Gastroesophageal sphincter (tissue), 4 donors: ENCODE data around the gene PLCB1. TPM values are rescaled to one million over a fixed set of nuclear protein-coding genes. Genes with fewer than 3 reads are reported as not detected.
"Not testable (repeated sequence)": the region's sequence is repeated elsewhere in the genome, so short reads cannot be mapped to it uniquely, and the experiment has no call there.

Experiments
- ATAC-seq: fragments of 150-250 bp; one replicate; pipeline ENCODE4 v1.9.1; 2016; ENCODE audit warnings: mild to moderate bottlenecking, moderate library complexity
- H3K27ac ChIP-seq, 4 donors: fragments of 200-600 bp; sonication (generic) in 3 of 4; 1 replicate in 3 of 4; 2 replicates in 1 of 4; pipeline ENCODE4 v1.5.1; 2016 to 2019
- H3K27me3 ChIP-seq: fragments of 200-600 bp; sonication (generic); one replicate; pipeline ENCODE4 v1.5.1; 2019
- H3K36me3 ChIP-seq, 2 donors: fragments of 200-600 bp; sonication (generic); one replicate each; pipeline ENCODE4 v1.5.1; 2019; ENCODE audit warnings: control low read depth in 1 of 2
- H3K4me1 ChIP-seq, 3 donors: fragments of 200-600 bp; sonication (generic); 1 replicate in 2 of 3; 2 replicates in 1 of 3; pipeline ENCODE4 v1.5.1; 2016 to 2019; ENCODE audit warnings: control low read depth in 2 of 3
- H3K4me3 ChIP-seq, 2 donors: fragments of 200-600 bp; sonication (generic); one replicate each; pipeline ENCODE4 v1.5.1; 2019; ENCODE audit warnings: mild to moderate bottlenecking in 1 of 2, moderate library complexity in 1 of 2
- H3K9me3 ChIP-seq, 3 donors: fragments of 200-600 bp; sonication (generic); one replicate each; pipeline ENCODE4 v1.5.1; 2017 to 2019; ENCODE audit warnings: control low read depth in 2 of 3
- CTCF ChIP-seq, 4 experiments: fragments of 200-600 bp in 2 of 4; fragments of 450-650 bp in 2 of 4; sonication (generic) in 1 of 4; IDR thresholded peaks; one replicate each; pipeline ENCODE4 v1.5.1; 2017 to 2019; ENCODE audit warnings: antibody characterized with exemption in 4 of 4, mild to moderate bottlenecking in 2 of 4, moderate library complexity in 2 of 4
- EP300 ChIP-seq: sonication (generic); formaldehyde crosslinking; IDR thresholded peaks from one replicate; pipeline ENCODE4 v1.6.1; 2017; ENCODE audit warnings: antibody characterized with exemption, mild to moderate bottlenecking
- POLR2A ChIP-seq, 2 donors: fragments of 450-650 bp; IDR thresholded peaks; one replicate each; pipeline ENCODE4 v1.6.1; 2017; ENCODE audit warnings: antibody characterized with exemption in 2 of 2, mild to moderate bottlenecking in 2 of 2, moderate library complexity in 1 of 2
- POLR2AphosphoS5 ChIP-seq: sonication (generic); formaldehyde crosslinking; IDR thresholded peaks from one replicate; pipeline ENCODE4 v1.6.1; 2017; ENCODE audit warnings: antibody characterized with exemption
- WGBS, 2 donors: methylation state at CpG; one replicate each; pipeline ENCODE4 v1.1.5; 2018; ENCODE audit warnings: low coverage in 1 of 2; 5-methylcytosine and 5-hydroxymethylcytosine counted together
- total RNA-seq, 4 donors: library from RNA; depleted of rRNA; stranded (reverse); fragments of >200 nt; gene quantifications; one replicate each; pipeline ENCODE4 v1.1.0, GENCODE V29; 2016

Gene PLCB1
- total RNA-seq, 4 donors from 2014 or later, result 60.8 to 104 (median 69.0) TPM

- H3K27me3 ChIP-seq, result no peaks in the 10 kb centered on the region
- H3K9me3 ChIP-seq, result no peaks in the 10 kb centered on the region
- WGBS, 2 donors, result 71 to 89% methylated on average over 3 to 6 of the region's 7 CpGs
- peak overlapping the region in 3 of 4 donors; percentile 28 to 52 (median 32) for H3K27ac ChIP-seq
- peak; percentile 67 for ATAC-seq
- H3K4me3 ChIP-seq, result no peak overlapping the region
- TF ChIP-seq EP300, result no peak
- no peak for TF ChIP-seq CTCF (IDR thresholded peaks at IDR 0.05)
- TF ChIP-seq POLR2A (IDR thresholded peaks at IDR 0.05), result no peak
- TF ChIP-seq POLR2AphosphoS5, result no peak
- peaks cover 0 to 5% of the 10 kb centered on the region in 2 donors for H3K36me3 ChIP-seq
- H3K4me1 ChIP-seq, result peaks cover 0 to 4% (median 0%) of the 10 kb centered on the region in 3 donors
Measured at GRCh38 chr20:8812817-8813216, 680.8 kb downstream of the PLCB1 start.

- Histone ChIP-seq H3K4me3 (no peak overlapping the region), H3K27ac (no peak overlapping the region), H3K9me3 (no peaks in the 10 kb centered on the region), H3K27me3 (no peaks in the 10 kb centered on the region), H3K4me1 (no peaks in the 10 kb centered on the region), H3K36me3 (peaks cover 0 to 5% of the 10 kb centered on the region in 2 donors)
- 90 to 94% methylated on average over 3 to 4 of the region's 4 CpGs for WGBS, 2 donors
- no peak for TF ChIP-seq POLR2A (IDR thresholded peaks at IDR 0.05)
- TF ChIP-seq CTCF (IDR thresholded peaks at IDR 0.05), result no peak
- TF ChIP-seq EP300, result no peak
- TF ChIP-seq POLR2AphosphoS5, result no peak
- no peak for ATAC-seq
Measured at GRCh38 chr20:8815208-8815607, 683.1 kb downstream of the PLCB1 start.

DNA sequence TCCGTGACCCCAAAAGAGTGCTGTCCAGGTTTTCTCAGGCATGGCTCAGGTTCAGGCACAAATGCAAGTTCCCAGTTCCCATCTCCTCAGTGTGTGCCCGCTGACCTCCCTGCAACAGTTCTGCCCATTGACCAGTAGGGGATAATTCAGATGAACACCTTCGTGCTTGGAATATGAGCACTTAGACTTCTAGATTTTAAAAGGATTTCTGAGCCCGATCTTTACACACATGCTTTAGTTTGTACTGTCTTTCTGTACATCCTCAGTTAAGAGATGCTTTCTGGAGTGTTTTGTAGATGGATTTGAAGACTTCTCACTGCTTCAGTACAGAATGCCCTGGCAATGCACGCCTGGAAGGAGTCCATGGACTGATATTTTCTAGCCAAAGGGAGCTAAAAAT, 697.2 kb downstream of the PLCB1 start:
- TF ChIP-seq CTCF (IDR thresholded peaks at IDR 0.05) (no peak), EP300 (no peak), POLR2AphosphoS5 (no peak), POLR2A (IDR thresholded peaks at IDR 0.05) (no peak)
- ATAC-seq, result no peak
- WGBS, 2 donors, result 96 to 100% methylated on average over 5 of the region's 5 CpGs

DNA sequence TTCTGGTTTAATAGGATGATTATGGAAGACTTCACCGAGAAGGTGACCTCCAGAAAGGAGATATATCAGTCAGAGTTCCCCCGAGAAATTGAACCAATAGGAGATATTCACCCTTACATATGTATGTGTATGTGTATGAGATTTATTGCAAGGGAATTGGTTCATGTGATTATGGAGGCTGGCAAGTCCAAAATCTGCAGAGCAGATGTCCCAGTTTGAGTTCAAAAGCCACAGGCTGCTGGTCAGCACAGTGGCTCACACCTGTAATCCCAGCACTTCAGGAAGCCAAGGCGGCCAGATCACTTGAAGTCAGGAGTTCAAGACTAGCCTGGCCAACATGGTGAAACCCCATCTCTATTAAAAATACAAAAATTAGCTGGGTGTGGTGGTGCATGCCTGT, 702.2 kb downstream of the PLCB1 start:
- not testable (repeated sequence) for H3K27me3 ChIP-seq, H3K4me3 ChIP-seq, H3K36me3 ChIP-seq, H3K27ac ChIP-seq, H3K9me3 ChIP-seq, H3K4me1 ChIP-seq, ATAC-seq
- WGBS, 2 donors, result 93 to 100% methylated on average over 2 of the region's 3 CpGs

More for the DNA sequence above, 697.2 kb downstream of the PLCB1 start:
- Histone ChIP-seq H3K27ac (no peak overlapping the region), H3K27me3 (no peaks in the 10 kb centered on the region), H3K9me3 (no peaks in the 10 kb centered on the region), H3K4me3 (no peak overlapping the region), H3K36me3 (no peaks in the 10 kb centered on the region), H3K4me1 (no peaks in the 10 kb centered on the region)

DNA sequence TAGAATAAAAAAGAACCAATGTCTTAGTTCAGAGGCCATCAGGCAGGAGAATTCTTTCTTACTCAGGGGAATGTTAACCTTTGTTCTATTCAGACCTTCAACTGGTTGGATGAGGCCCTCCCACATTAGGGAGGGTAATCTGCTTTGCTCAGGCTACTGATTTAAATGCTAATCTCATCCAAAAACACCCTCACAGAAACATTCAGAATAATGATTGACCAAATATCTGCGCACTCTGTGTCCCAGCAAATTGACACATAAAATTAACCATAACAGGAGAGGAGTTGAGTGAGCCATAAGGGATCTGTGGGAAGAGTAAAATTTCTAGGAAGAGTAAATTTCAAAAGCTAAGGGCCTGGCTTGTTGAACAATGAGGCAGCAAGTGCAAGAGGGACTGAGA, 702.8 kb downstream of the PLCB1 start:
- no peaks in the 10 kb centered on the region for H3K4me1 ChIP-seq
- no peaks in the 10 kb centered on the region for H3K36me3 ChIP-seq
- WGBS, 2 donors, result 100% methylated on average over 1 of the region's 1 CpG; no CpG with 5 or more reads in 1 of the 2 donors
- TF ChIP-seq CTCF (IDR thresholded peaks at IDR 0.05) (no peak), POLR2A (IDR thresholded peaks at IDR 0.05) (no peak), EP300 (no peak), POLR2AphosphoS5 (no peak)
- H3K4me3 ChIP-seq, result no peak overlapping the region
- H3K27ac ChIP-seq, result no peak overlapping the region
- H3K9me3 ChIP-seq, result no peaks in the 10 kb centered on the region
- no peak for ATAC-seq
- no peaks in the 10 kb centered on the region for H3K27me3 ChIP-seq
